ENCODE data around the gene FAM217B. TPM values are rescaled to one million over a fixed set of nuclear protein-coding genes. Genes with fewer than 3 reads are reported as not detected.
"Not testable (repeated sequence)": the region's sequence is repeated elsewhere in the genome, so short reads cannot be mapped to it uniquely, and the experiment has no call there.

FAM217B gene
- total RNA-seq, 2 experiments from 2014 or later = 18.4 to 20.3 TPM

GRCh38 chr20:59955131-59955796 is 15.1 kb downstream of the FAM217B start:
- ChIA-PET CTCF (interaction anchor here (0.8 to 1.1 kb wide), 2 partner anchors 21 to 92 kb away, joined by 3 read pairs; no protein-coding TSS in a partner anchor), POLR2A (no interaction called here)
- intact Hi-C loops (cut with micrococcal nuclease) = no loop called here
- peaks cover 3% of the 10 kb centered on the region for H3K36me3 Mint-ChIP-seq
- no peaks in the 10 kb centered on the region for H3K4me1 Mint-ChIP-seq (ENCODE audit: low read depth)
- no peaks in the 10 kb centered on the region for H3K27me3 Mint-ChIP-seq
- H3K27ac Mint-ChIP-seq = no peak overlapping the region
- no peak for DNase-seq
- H3K9me3 Mint-ChIP-seq = no peaks in the 10 kb centered on the region
- H3K4me3 Mint-ChIP-seq = no peak overlapping the region

- H3K9me3 Mint-ChIP-seq; CTCF ChIA-PET; H3K36me3 Mint-ChIP-seq; H3K27me3 Mint-ChIP-seq; intact Hi-C loops (cut with micrococcal nuclease); H3K4me3 Mint-ChIP-seq; POLR2A ChIA-PET; DNase-seq; H3K27ac Mint-ChIP-seq; H3K4me1 Mint-ChIP-seq (ENCODE audit: low read depth): not testable (repeated sequence)
These were observed 17.4 kb downstream of the FAM217B start for GRCh38 chr20:59957568-59957967.

DNA sequence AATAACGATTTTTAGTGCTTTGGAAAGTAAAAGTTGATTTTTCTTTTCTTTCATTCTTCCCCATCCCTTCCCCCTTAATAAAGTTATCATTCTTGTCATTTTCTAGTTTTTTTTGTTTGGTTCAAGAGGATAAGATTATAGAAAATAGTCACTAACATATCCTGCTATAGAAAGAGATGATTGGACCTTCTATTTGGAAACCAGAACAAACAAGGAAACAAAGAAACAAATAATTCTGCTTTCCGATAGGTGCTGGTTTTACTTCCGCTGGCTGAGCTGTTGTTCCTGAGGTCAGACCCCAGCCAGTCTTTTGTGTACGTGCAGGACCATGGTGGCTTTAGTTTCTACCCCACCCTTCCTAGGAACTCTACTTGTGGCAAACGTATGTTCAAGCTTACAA is 17.9 kb downstream of the FAM217B start, which contains the start of gene CDH26:
Gene CDH26, plus strand, starts transcription at position 301 of the 400 bp plus-strand sequence. CDS start 304 bp downstream, outside the sequence.
- Mint-ChIP-seq H3K36me3 (peaks cover 4% of the 10 kb centered on the region), H3K4me1 (ENCODE audit: low read depth) (no peaks in the 10 kb centered on the region), H3K4me3 (no peak within 1 kb of the TSS), H3K9me3 (no peaks in the 10 kb centered on the region), H3K27ac (no peak within 1 kb of the TSS), H3K27me3 (no peaks in the 10 kb centered on the region)
- DNase-seq = no peak
- intact Hi-C loops (cut with micrococcal nuclease) = no loop called here
- CTCF ChIA-PET = no interaction called here
- POLR2A ChIA-PET = no interaction called here

DNA sequence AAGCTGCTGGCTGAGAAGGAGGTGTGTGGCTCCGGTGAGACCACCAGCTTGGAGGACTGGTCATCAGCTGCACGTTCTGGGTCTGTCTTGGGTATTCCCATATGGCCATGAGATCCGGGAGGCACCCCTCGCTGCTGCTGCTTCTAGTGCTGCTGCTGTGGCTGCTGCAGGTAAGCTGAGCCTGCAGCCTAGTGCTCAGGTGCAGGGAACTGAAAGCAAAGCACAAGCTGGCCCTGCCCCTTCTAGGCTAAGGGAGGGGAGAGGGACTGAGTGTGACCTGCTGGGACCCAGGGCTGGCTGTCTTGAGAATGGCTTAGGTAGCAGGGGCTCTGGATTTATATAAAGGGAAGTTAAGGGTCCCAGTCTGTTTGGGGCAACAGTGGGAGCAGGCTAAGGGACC is 18.4 kb downstream of the FAM217B start:
- ChIA-PET POLR2A (no interaction called here), CTCF (interaction anchor here (1.0 kb wide), 1 partner anchor 9 kb away, joined by 4 read pairs; no protein-coding TSS in a partner anchor)
- intact Hi-C loops (cut with micrococcal nuclease) = no loop called here
- peaks cover 4% of the 10 kb centered on the region for H3K36me3 Mint-ChIP-seq
- H3K27ac Mint-ChIP-seq = no peak overlapping the region
- no peaks in the 10 kb centered on the region for H3K4me1 Mint-ChIP-seq (ENCODE audit: low read depth)
- no peaks in the 10 kb centered on the region for H3K27me3 Mint-ChIP-seq
- no peak overlapping the region for H3K4me3 Mint-ChIP-seq
- H3K9me3 Mint-ChIP-seq = no peaks in the 10 kb centered on the region
- no peak for DNase-seq

DNA sequence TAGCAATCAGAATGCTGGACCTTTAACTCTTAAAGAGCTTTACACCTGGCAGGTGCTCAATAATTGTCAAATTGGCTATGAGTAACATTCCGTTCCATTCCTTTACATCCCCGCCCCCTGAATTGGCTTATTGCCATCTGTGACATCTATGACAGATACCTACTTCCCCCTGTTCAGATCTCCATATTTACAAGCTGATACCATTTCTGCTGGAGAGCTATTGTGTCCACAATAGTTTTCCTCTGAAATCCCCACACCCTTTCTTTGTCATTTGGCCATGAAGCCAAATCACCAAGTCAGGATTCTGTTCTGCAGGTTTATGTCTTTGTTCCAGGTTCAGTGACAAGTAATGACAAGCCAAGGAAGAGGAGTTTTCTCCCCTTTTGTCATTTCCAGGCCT is 21.2 kb downstream of the FAM217B start:
- H3K27ac Mint-ChIP-seq = no peak overlapping the region
- ChIA-PET CTCF (no interaction called here), POLR2A (no interaction called here)
- no peaks in the 10 kb centered on the region for H3K9me3 Mint-ChIP-seq
- H3K36me3 Mint-ChIP-seq = peaks cover 4% of the 10 kb centered on the region
- intact Hi-C loops (cut with micrococcal nuclease) = no loop called here
- no peaks in the 10 kb centered on the region for H3K4me1 Mint-ChIP-seq (ENCODE audit: low read depth)
- no peaks in the 10 kb centered on the region for H3K27me3 Mint-ChIP-seq
- DNase-seq = no peak
- no peak overlapping the region for H3K4me3 Mint-ChIP-seq

- Mint-ChIP-seq H3K27me3 (no peaks in the 10 kb centered on the region), H3K27ac (no peak overlapping the region), H3K9me3 (no peaks in the 10 kb centered on the region), H3K4me1 (ENCODE audit: low read depth) (no peaks in the 10 kb centered on the region), H3K4me3 (no peak overlapping the region), H3K36me3 (peaks cover 4% of the 10 kb centered on the region)
- intact Hi-C loops (cut with micrococcal nuclease) = no loop called here
- POLR2A ChIA-PET = no interaction called here
- CTCF ChIA-PET = interaction anchor here (0.7 to 1.6 kb wide), 2 partner anchors 22 to 28 kb away, joined by 3 to 4 read pairs; partner anchors contain the start of gene SYCP2
- no peak for DNase-seq
These were observed 22.0 kb downstream of the FAM217B start for GRCh38 chr20:59962155-59962554.

- no peaks in the 10 kb centered on the region for H3K27me3 Mint-ChIP-seq
- no peaks in the 10 kb centered on the region for H3K36me3 Mint-ChIP-seq
- intact Hi-C loops (cut with micrococcal nuclease) = no loop called here
- no peak overlapping the region for H3K4me3 Mint-ChIP-seq
- CTCF ChIA-PET = no interaction called here
- no peaks in the 10 kb centered on the region for H3K9me3 Mint-ChIP-seq
- DNase-seq = no peak
- POLR2A ChIA-PET = no interaction called here
- no peaks in the 10 kb centered on the region for H3K4me1 Mint-ChIP-seq (ENCODE audit: low read depth)
- no peak overlapping the region for H3K27ac Mint-ChIP-seq
These were observed 26.2 kb downstream of the FAM217B start for GRCh38 chr20:59966428-59966827.

GRCh38 chr20:59971428-59971827 is 31.2 kb downstream of the FAM217B start:
- CTCF ChIA-PET = interaction anchor here (0.8 kb wide), 1 partner anchor 23 kb away, joined by 3 read pairs; no protein-coding TSS in a partner anchor
- POLR2A ChIA-PET = no interaction called here
- no peaks in the 10 kb centered on the region for H3K27me3 Mint-ChIP-seq
- no peaks in the 10 kb centered on the region for H3K4me1 Mint-ChIP-seq (ENCODE audit: low read depth)
- peaks cover 2% of the 10 kb centered on the region for H3K9me3 Mint-ChIP-seq
- H3K36me3 Mint-ChIP-seq = peaks cover 2% of the 10 kb centered on the region
- H3K4me3 Mint-ChIP-seq = no peak overlapping the region
- intact Hi-C loops (cut with micrococcal nuclease) = no loop called here
- no peak overlapping the region for H3K27ac Mint-ChIP-seq
- DNase-seq = no peak

DNA sequence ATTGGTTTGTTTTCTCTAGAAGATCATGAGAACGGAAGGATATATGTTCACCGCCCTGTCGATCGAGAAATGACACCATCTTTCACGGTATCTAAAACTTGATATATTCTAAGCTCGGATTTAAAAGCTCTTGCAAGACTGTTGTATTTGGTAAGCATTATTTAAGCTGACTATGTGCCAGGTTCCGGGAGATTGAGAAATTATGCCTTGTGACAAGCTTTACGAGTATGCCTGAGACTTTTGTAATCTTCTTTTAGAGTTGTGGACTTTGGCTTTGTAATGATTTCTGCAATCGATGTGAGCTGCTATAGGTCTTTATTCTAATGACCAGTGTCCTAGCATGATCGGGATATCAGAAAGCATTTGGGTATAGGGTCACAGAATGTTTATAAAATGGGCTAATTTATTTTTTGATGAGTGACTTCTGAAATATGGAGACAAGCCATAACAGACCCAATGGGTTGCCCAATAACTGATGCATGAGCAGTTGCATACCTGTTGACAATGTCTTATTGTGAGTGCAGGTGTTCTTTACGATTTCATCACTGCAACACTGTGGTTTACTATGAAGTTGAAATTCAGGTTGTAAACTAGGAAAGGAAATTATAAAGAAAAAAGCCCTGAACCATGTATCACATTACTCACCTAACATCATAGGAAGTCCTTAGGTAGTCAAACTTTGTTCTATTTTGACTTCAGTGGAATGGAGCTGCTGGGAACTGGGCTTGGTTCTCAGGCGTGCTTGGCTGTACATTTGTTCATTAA is 32.0 kb downstream of the FAM217B start:
- H3K27me3 Mint-ChIP-seq = no peaks in the 10 kb centered on the region
- peaks cover 2% of the 10 kb centered on the region for H3K36me3 Mint-ChIP-seq
- no peak overlapping the region for H3K27ac Mint-ChIP-seq
- CTCF ChIA-PET = interaction anchor here (0.8 kb wide), 1 partner anchor 24 kb away, joined by 3 read pairs; no protein-coding TSS in a partner anchor
- intact Hi-C loops (cut with micrococcal nuclease) = no loop called here
- POLR2A ChIA-PET = no interaction called here
- H3K9me3 Mint-ChIP-seq = peaks cover 2% of the 10 kb centered on the region
- no peak for DNase-seq
- no peaks in the 10 kb centered on the region for H3K4me1 Mint-ChIP-seq (ENCODE audit: low read depth)
- no peak overlapping the region for H3K4me3 Mint-ChIP-seq

GRCh38 chr20:59976156-59976782 is 36.1 kb downstream of the FAM217B start:
- H3K4me1 Mint-ChIP-seq (ENCODE audit: low read depth) = no peaks in the 10 kb centered on the region
- peaks cover 2% of the 10 kb centered on the region for H3K36me3 Mint-ChIP-seq
- no peak overlapping the region for H3K27ac Mint-ChIP-seq
- H3K27me3 Mint-ChIP-seq = no peaks in the 10 kb centered on the region
- no peak overlapping the region for H3K4me3 Mint-ChIP-seq
- ChIA-PET CTCF (no interaction called here), POLR2A (no interaction called here)
- intact Hi-C loops (cut with micrococcal nuclease) = no loop called here
- H3K9me3 Mint-ChIP-seq = peaks cover 2% of the 10 kb centered on the region
- DNase-seq = no peak

- intact Hi-C loops (cut with micrococcal nuclease) = no loop called here
- ChIA-PET CTCF (no interaction called here), POLR2A (no interaction called here)
- H3K27ac Mint-ChIP-seq = no peak overlapping the region
- peaks cover 2% of the 10 kb centered on the region for H3K36me3 Mint-ChIP-seq
- DNase-seq = no peak
- no peaks in the 10 kb centered on the region for H3K27me3 Mint-ChIP-seq
- no peak overlapping the region for H3K4me3 Mint-ChIP-seq
- H3K9me3 Mint-ChIP-seq = peaks cover 2% of the 10 kb centered on the region
- no peaks in the 10 kb centered on the region for H3K4me1 Mint-ChIP-seq (ENCODE audit: low read depth)
These were observed 36.9 kb downstream of the FAM217B start for GRCh38 chr20:59977086-59977485.

GRCh38 chr20:59983076-59983475 is 42.9 kb downstream of the FAM217B start:
- no peaks in the 10 kb centered on the region for H3K27me3 Mint-ChIP-seq
- intact Hi-C loops (cut with micrococcal nuclease) = no loop called here
- no peak for DNase-seq
- H3K4me1 Mint-ChIP-seq (ENCODE audit: low read depth) = no peaks in the 10 kb centered on the region
- H3K36me3 Mint-ChIP-seq = no peaks in the 10 kb centered on the region
- H3K4me3 Mint-ChIP-seq = no peak overlapping the region
- no peak overlapping the region for H3K27ac Mint-ChIP-seq
- H3K9me3 Mint-ChIP-seq = no peaks in the 10 kb centered on the region
- POLR2A ChIA-PET = no interaction called here
- CTCF ChIA-PET = no interaction called here
